ENCODE results near the gene DRC7.

Gene DRC7

GRCh38 chr16:57679016-57679415 lies 15.6 kb upstream of the DRC7 start:
- Mint-ChIP-seq H3K9me3 (no peaks in the 10 kb centered on the region), H3K4me1 (peaks cover 0 to 5% of the 10 kb centered on the region in 2 donors), H3K36me3 (no peaks in the 10 kb centered on the region), H3K4me3 (no peak overlapping the region), H3K27ac (no peak overlapping the region), H3K27me3 (peaks cover 0 to under 1% of the 10 kb centered on the region in 2 donors)
- DNase-seq (no peak), ATAC-seq (replicated peaks) (no peak)

GRCh38 chr16:57679767-57680482 lies 14.7 kb upstream of the DRC7 start:
- Mint-ChIP-seq H3K9me3 (no peaks in the 10 kb centered on the region), H3K4me3 (no peak overlapping the region), H3K36me3 (no peaks in the 10 kb centered on the region), H3K4me1 (peaks cover 0 to 5% of the 10 kb centered on the region in 2 donors), H3K27me3 (no peaks in the 10 kb centered on the region), H3K27ac (no peak overlapping the region)
- DNase-seq (no peak), ATAC-seq (replicated peaks) (peak in 1 of 2 donors; percentile 18)

GRCh38 chr16:57680842-57681375 lies 13.7 kb upstream of the DRC7 start:
- no peaks in the 10 kb centered on the region for H3K27me3 Mint-ChIP-seq
- H3K36me3 Mint-ChIP-seq = no peaks in the 10 kb centered on the region
- no peak for DNase-seq
- H3K4me1 Mint-ChIP-seq = peaks cover 0 to 5% of the 10 kb centered on the region in 2 donors
- no peaks in the 10 kb centered on the region for H3K9me3 Mint-ChIP-seq
- H3K27ac Mint-ChIP-seq = no peak overlapping the region
- H3K4me3 Mint-ChIP-seq = no peak overlapping the region
- no peak for ATAC-seq (replicated peaks)

DNA sequence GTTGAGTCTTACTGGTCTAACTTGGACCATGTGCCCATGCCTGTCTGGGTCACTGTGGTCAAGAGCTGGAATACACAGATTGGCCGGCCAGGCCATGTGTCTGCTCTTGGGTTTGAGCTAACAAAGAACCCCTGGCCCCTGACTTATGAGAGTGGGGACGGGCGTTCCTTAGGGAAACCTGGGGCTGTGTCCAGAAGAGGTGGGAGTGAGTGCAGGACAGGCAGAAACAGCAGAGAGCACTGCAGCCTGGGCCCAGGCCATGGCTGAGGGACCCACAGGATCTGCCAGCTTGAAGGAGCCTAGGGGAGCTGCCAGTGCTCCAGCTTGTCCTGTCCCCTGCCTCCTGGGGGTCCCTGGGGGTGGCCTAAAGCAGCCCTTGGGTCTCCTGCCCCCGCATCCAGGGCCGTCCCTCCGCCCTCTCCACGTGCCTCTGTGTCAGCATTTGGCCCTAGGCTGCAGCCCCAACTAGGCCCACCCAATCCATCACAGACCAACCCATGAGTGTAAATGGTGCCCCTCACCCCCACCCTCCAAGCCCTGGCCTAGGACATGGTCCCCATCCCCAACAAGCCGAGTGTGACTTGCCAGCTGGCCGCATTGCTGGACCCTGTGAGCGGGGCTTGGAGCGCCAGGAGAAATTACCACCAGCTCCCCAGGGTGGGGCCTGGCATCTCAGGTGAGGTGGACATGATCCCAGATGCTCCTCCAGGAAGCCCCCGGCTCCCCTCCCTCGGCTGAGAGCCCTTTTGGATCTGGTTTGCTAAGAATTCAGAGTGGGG lies 12.5 kb upstream of the DRC7 start:
- no peak for ATAC-seq (replicated peaks)

DNA sequence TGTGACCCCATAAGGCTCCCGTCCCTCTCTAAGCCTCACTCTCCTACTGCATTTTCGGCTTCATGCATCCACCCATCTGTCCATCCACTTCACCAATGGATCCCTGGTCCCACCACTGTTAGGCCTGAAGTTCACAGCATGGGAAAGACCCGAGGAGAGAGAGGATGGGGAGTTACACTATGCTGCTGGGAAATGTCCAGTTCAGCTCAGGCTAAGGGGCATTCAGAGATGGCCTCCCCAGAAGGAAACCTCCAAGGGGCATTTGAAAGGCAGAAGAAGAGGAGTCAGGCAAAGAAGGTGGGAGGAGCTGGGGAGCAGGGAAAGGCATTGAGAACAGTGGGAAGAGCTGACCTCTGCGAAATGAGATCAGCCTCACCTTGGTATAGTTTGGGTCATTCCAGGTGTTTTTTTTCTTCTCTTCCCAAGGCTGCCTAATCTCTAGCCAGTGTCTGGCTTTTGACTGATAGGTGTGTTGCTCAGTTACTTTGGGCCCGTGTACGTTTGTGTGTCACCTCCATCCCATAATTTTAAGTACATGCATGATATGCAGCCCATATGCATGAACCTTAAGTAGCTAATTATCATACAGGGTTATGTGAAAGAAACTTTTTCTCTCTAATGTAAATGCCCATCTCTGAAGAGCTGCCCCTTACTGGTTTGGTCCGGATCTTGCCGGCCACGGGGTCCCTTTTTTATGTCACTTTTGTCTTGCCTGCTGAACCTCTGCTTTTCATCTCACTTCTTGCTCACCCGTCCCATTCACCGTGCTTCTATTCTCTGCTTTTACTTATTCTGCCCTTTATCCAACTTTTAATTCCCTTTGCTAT lies 11.6 kb upstream of the DRC7 start:
- no peak for DNase-seq
- Mint-ChIP-seq H3K9me3 (no peaks in the 10 kb centered on the region), H3K36me3 (no peaks in the 10 kb centered on the region), H3K4me3 (no peak overlapping the region), H3K27me3 (no peaks in the 10 kb centered on the region), H3K27ac (no peak overlapping the region), H3K4me1 (peaks cover 0 to 5% of the 10 kb centered on the region in 2 donors)
- no peak for ATAC-seq (replicated peaks)

More for the DNA sequence above, 12.5 kb upstream of the DRC7 start:
- DNase-seq = no peak
- no peak overlapping the region for H3K4me3 Mint-ChIP-seq
- H3K27me3 Mint-ChIP-seq = no peaks in the 10 kb centered on the region
- no peak overlapping the region for H3K27ac Mint-ChIP-seq
- H3K9me3 Mint-ChIP-seq = no peaks in the 10 kb centered on the region
- H3K36me3 Mint-ChIP-seq = no peaks in the 10 kb centered on the region
- peaks cover 0 to 5% of the 10 kb centered on the region in 2 donors for H3K4me1 Mint-ChIP-seq

GRCh38 chr16:57683636-57684545 lies 10.7 kb upstream of the DRC7 start:
- Mint-ChIP-seq H3K4me1 (peaks cover under 1 to 5% of the 10 kb centered on the region in 2 donors), H3K27ac (peak overlapping the region; percentile 33), H3K27me3 (no peaks in the 10 kb centered on the region), H3K36me3 (no peaks in the 10 kb centered on the region), H3K4me3 (no peak overlapping the region), H3K9me3 (no peaks in the 10 kb centered on the region)
- ATAC-seq (replicated peaks) (no peak), DNase-seq (no peak)

- ATAC-seq (replicated peaks) (no peak), DNase-seq (no peak)
- Mint-ChIP-seq H3K9me3 (no peaks in the 10 kb centered on the region), H3K4me1 (peaks cover 9 to 10% of the 10 kb centered on the region in 2 donors), H3K4me3 (no peak overlapping the region), H3K27ac (no peak overlapping the region), H3K36me3 (no peaks in the 10 kb centered on the region), H3K27me3 (no peaks in the 10 kb centered on the region)
These were observed 9.8 kb upstream of the DRC7 start for GRCh38 chr16:57684626-57685358.

DNA sequence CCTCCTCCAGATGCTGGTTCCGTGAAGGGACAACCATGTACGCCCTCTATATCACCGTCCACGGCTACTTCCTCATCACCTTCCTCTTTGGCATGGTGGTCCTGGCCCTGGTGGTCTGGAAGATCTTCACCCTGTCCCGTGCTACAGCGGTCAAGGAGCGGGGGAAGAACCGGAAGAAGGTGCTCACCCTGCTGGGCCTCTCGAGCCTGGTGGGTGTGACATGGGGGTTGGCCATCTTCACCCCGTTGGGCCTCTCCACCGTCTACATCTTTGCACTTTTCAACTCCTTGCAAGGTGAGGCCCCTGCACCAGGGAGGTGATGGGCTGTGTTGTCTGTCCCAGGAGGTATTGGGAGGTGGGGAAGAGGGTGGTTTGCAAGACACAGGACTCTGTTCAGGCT lies 9.0 kb upstream of the DRC7 start:
- Mint-ChIP-seq H3K4me3 (no peak overlapping the region), H3K4me1 (peaks cover 14 to 18% of the 10 kb centered on the region in 2 donors), H3K27me3 (no peaks in the 10 kb centered on the region), H3K9me3 (no peaks in the 10 kb centered on the region), H3K36me3 (no peaks in the 10 kb centered on the region), H3K27ac (no peak overlapping the region)
- ATAC-seq (replicated peaks) = no peak
- DNase-seq = no peak

- ATAC-seq (replicated peaks) = no peak
- Mint-ChIP-seq H3K27ac (no peak overlapping the region), H3K4me1 (peaks cover 16 to 23% of the 10 kb centered on the region in 2 donors), H3K9me3 (no peaks in the 10 kb centered on the region), H3K27me3 (no peaks in the 10 kb centered on the region), H3K36me3 (no peaks in the 10 kb centered on the region), H3K4me3 (no peak overlapping the region)
- no peak for DNase-seq
These were observed 8.0 kb upstream of the DRC7 start for GRCh38 chr16:57686577-57686976.

GRCh38 chr16:57687363-57687929 lies 7.2 kb upstream of the DRC7 start:
- Mint-ChIP-seq H3K9me3 (no peaks in the 10 kb centered on the region), H3K4me3 (no peak overlapping the region), H3K27me3 (no peaks in the 10 kb centered on the region), H3K27ac (no peak overlapping the region), H3K4me1 (peaks cover 16 to 23% of the 10 kb centered on the region in 2 donors), H3K36me3 (no peaks in the 10 kb centered on the region)
- ATAC-seq (replicated peaks) = no peak
- no peak for DNase-seq

- no peaks in the 10 kb centered on the region for H3K27me3 Mint-ChIP-seq
- DNase-seq (no peak), ATAC-seq (replicated peaks) (no peak)
- H3K36me3 Mint-ChIP-seq = no peaks in the 10 kb centered on the region
- H3K9me3 Mint-ChIP-seq = no peaks in the 10 kb centered on the region
- peaks cover 16 to 23% of the 10 kb centered on the region in 2 donors for H3K4me1 Mint-ChIP-seq
- H3K4me3 Mint-ChIP-seq = no peak overlapping the region
- H3K27ac Mint-ChIP-seq = peak overlapping the region; percentile 44
These were observed 6.1 kb upstream of the DRC7 start for GRCh38 chr16:57688487-57688986.

DNA sequence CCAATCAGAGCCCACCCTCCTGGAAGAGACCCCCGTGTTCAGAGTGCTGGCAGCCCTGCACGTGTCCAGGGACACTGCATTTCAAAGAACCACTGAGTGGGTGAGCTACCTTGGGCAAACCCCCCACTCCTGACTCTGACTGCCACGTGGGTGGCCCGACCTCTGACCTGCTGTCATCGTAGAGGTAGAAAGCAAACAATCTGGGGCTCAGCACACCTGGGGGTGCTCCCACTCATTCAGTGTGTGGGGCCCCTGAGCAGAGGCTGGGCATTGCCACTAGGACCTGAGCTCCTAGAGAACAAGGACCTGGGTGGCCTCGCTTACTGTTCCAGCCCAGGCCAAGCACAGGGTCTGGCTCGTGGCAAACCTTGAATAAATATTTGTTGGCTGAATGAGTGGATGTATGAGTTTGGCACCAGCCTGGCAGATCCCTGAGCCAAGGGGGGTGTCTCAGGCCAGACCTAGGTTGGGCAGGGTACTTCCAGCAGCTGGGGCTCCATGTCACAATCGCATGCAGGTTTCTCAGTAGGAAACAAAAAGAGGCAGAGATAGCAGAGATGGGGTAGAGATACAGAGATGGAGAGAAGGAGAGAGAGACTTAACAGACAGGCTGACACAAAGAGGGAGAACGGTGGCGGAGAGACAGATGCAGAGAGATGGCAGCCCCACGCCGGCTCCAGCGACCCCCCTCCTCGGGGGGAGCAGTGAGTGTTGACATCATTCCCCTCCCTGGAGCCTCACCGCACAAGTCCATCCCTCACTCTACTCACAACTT lies 5.4 kb upstream of the DRC7 start:
- Mint-ChIP-seq H3K9me3 (no peaks in the 10 kb centered on the region), H3K4me3 (peak overlapping the region in 1 of 2 donors; percentile 25), H3K36me3 (no peaks in the 10 kb centered on the region), H3K27me3 (no peaks in the 10 kb centered on the region), H3K27ac (peak overlapping the region; percentile 88), H3K4me1 (peaks cover 16 to 23% of the 10 kb centered on the region in 2 donors)
- DNase-seq = no peak
- peak in 1 of 2 donors; percentile 20 for ATAC-seq (replicated peaks)
